HEK293 (cell line): ENCODE results near the gene SERP1.

Source experiments
- ZNF561 ChIP-seq: fragments of 450-650 bp; IDR thresholded peaks from 2 replicates; pipeline ENCODE4 v1.5.1; 2018; ENCODE audit warnings: missing biosample characterization, missing genetic modification characterization, borderline replicate concordance
- ZNF76 ChIP-seq: fragments of 450-650 bp; formaldehyde crosslinking; IDR thresholded peaks from 2 replicates; pipeline ENCODE4; 2016; ENCODE audit warnings: low read depth, missing biosample characterization, missing genetic modification characterization, borderline replicate concordance
- TF ChIP-seq, protein P1 (sequence below): fragments of 450-650 bp; formaldehyde crosslinking; IDR thresholded peaks from 2 replicates; pipeline ENCODE4 v1.5.1; 2016; ENCODE audit warnings: missing biosample characterization, missing genetic modification characterization
- TF ChIP-seq, protein P2 (sequence below): fragments of 450-650 bp; formaldehyde crosslinking; IDR thresholded peaks from 2 replicates; pipeline ENCODE4 v1.5.1; 2016; ENCODE audit warnings: missing biosample characterization, missing genetic modification characterization
- TF ChIP-seq, protein P3 (sequence below): fragments of 450-650 bp; formaldehyde crosslinking; IDR thresholded peaks from 2 replicates; pipeline ENCODE4 v1.5.1; 2016; ENCODE audit warnings: missing biosample characterization, missing genetic modification characterization, low read depth
- TF ChIP-seq, protein P4 (sequence below): fragments of 450-650 bp; formaldehyde crosslinking; IDR thresholded peaks from 2 replicates; pipeline ENCODE4 v1.5.1; 2017; ENCODE audit warnings: missing biosample characterization, mild to moderate bottlenecking, missing genetic modification characterization, moderate library complexity

DNA sequence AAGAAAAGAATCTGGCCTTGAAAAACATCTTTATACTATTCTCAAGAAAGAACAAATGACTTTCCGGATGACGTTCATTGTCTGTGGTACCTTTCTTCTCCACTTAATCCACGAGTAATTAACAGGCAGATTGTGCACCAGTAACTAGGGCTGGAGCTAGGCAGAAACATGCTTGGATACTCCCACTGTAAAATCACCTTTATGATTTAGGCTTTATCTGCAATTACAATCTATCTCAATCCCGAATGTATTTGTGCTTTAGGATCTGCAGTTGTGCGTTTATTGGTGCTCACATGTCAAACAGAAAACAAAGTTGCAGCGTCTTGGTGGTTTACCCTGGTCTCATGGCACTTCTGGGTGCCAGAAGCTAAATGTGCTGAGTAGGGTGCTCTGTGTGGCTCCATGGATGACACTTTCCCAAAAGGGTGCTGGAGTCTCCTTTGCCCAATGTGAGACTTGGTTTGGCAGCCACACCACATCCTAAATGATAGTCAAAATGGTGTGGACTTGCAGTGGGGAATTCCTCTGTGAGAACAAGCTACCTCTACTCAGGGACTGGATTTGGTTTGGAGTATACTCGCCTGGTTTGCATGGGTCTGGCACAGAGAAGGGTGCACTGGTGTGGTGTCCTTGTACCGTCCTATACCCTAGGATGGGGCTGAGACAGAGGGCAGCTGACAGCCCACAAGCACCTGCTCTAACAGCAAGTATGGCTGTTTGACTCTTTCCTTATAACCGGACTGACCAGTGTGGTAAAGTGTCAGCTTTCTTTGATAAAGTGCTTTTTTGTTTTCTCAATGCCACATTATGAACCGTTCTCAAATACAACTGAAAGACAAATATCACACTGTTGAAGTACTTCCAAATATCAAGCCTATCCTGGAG is 7.7 kb downstream of the SERP1 start:
- TF ChIP-seq, protein P1, sequence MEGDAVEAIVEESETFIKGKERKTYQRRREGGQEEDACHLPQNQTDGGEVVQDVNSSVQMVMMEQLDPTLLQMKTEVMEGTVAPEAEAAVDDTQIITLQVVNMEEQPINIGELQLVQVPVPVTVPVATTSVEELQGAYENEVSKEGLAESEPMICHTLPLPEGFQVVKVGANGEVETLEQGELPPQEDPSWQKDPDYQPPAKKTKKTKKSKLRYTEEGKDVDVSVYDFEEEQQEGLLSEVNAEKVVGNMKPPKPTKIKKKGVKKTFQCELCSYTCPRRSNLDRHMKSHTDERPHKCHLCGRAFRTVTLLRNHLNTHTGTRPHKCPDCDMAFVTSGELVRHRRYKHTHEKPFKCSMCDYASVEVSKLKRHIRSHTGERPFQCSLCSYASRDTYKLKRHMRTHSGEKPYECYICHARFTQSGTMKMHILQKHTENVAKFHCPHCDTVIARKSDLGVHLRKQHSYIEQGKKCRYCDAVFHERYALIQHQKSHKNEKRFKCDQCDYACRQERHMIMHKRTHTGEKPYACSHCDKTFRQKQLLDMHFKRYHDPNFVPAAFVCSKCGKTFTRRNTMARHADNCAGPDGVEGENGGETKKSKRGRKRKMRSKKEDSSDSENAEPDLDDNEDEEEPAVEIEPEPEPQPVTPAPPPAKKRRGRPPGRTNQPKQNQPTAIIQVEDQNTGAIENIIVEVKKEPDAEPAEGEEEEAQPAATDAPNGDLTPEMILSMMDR (tag by site-specific recombination), result no peak
- TF ChIP-seq, protein P2, sequence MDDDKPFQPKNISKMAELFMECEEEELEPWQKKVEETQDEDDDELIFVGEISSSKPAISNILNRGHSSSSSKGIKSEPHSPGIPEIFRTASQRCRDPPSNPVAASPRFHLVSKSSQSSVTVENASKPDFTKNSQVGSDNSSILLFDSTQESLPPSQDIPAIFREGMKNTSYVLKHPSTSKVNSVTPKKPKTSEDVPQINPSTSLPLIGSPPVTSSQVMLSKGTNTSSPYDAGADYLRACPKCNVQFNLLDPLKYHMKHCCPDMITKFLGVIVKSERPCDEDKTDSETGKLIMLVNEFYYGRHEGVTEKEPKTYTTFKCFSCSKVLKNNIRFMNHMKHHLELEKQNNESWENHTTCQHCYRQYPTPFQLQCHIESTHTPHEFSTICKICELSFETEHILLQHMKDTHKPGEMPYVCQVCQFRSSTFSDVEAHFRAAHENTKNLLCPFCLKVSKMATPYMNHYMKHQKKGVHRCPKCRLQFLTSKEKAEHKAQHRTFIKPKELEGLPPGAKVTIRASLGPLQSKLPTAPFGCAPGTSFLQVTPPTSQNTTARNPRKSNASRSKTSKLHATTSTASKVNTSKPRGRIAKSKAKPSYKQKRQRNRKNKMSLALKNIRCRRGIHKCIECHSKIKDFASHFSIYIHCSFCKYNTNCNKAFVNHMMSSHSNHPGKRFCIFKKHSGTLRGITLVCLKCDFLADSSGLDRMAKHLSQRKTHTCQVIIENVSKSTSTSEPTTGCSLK (tag by site-specific recombination), result no peak
- TF ChIP-seq, protein P3, sequence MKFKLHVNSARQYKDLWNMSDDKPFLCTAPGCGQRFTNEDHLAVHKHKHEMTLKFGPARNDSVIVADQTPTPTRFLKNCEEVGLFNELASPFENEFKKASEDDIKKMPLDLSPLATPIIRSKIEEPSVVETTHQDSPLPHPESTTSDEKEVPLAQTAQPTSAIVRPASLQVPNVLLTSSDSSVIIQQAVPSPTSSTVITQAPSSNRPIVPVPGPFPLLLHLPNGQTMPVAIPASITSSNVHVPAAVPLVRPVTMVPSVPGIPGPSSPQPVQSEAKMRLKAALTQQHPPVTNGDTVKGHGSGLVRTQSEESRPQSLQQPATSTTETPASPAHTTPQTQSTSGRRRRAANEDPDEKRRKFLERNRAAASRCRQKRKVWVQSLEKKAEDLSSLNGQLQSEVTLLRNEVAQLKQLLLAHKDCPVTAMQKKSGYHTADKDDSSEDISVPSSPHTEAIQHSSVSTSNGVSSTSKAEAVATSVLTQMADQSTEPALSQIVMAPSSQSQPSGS (tag by site-specific recombination), result no peak
- no peak for TF ChIP-seq ZNF76 (tag by site-specific recombination)
- TF ChIP-seq, protein P4, sequence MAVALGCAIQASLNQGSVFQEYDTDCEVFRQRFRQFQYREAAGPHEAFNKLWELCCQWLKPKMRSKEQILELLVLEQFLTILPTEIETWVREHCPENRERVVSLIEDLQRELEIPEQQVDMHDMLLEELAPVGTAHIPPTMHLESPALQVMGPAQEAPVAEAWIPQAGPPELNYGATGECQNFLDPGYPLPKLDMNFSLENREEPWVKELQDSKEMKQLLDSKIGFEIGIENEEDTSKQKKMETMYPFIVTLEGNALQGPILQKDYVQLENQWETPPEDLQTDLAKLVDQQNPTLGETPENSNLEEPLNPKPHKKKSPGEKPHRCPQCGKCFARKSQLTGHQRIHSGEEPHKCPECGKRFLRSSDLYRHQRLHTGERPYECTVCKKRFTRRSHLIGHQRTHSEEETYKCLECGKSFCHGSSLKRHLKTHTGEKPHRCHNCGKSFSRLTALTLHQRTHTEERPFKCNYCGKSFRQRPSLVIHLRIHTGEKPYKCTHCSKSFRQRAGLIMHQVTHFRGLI, result no peak
- no peak for TF ChIP-seq ZNF561 (tag by site-specific recombination)
